Measurements from ENCODE around the gene FASTK.
"Not testable (repeated sequence)": the region's sequence is repeated elsewhere in the genome, so short reads cannot be mapped to it uniquely, and the experiment has no call there.

The FASTK gene

GRCh38 chr7:151047976-151048815 is 32.4 kb downstream of the FASTK start, which contains the start of gene ASIC3:
TSS of gene ASIC3 (plus strand) at chr7:151048531. CDS start at chr7:151048886, 355 bp downstream.
- DNase-seq (ENCODE audit: low read depth) = no peak
- TF ChIP-seq, protein P1, sequence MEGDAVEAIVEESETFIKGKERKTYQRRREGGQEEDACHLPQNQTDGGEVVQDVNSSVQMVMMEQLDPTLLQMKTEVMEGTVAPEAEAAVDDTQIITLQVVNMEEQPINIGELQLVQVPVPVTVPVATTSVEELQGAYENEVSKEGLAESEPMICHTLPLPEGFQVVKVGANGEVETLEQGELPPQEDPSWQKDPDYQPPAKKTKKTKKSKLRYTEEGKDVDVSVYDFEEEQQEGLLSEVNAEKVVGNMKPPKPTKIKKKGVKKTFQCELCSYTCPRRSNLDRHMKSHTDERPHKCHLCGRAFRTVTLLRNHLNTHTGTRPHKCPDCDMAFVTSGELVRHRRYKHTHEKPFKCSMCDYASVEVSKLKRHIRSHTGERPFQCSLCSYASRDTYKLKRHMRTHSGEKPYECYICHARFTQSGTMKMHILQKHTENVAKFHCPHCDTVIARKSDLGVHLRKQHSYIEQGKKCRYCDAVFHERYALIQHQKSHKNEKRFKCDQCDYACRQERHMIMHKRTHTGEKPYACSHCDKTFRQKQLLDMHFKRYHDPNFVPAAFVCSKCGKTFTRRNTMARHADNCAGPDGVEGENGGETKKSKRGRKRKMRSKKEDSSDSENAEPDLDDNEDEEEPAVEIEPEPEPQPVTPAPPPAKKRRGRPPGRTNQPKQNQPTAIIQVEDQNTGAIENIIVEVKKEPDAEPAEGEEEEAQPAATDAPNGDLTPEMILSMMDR (IDR thresholded peaks at IDR 0.05; ENCODE audit: control insufficient read depth, insufficient read depth, low read depth, low read length, missing control alignments) = no peak
- no peak within 1 kb of the TSS for H3K4me3 ChIP-seq (ENCODE audit: control insufficient read depth, low read depth, low read length)

DNA sequence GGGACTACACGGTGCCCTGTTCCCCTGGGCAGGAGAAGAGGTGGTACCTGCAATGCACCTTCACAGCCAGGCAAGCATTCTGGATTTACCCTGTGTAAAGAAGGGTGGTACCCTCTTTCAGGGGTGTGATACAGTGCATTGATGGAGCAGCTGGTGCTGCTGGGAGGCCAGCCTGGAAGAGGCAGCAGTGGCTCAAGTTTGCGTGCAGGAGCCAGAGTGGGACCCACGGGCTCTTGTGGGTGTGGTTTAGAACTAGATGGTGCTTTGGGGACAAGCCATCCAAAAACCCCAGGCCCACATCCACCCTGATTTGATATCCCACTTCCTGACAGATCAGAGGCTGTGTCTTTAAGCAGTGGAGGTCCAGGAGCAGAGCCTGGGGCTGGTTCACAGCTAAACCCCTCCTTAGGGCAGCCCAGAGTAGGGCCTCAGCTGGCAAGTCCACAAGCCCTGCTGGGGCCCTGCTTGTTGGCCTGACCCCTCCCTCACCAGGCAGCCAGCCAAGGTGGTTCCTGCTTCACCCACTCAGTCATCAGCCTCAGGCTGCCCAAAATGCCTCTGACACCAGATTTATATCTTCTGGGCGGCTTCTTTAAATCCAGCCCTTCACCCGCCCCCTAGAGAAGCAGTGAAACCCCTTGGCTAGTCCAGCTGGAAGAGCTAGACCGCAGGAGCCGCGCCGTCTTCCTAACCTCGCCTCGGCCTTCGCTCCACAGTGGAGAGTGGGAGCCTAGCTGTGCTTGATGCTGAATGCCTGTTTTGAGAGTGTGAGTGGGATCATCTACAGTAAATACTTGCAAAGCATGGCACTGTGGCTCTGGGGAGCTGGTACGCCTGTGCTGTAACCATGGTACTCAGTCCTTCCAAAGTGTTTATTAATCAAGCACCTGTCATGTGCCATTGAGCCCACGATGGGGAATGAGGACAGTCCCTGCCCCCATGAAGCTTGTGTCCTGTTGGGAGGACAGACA is 33.7 kb downstream of the FASTK start:
- TF ChIP-seq, protein P1 (IDR thresholded peaks at IDR 0.05; ENCODE audit: control insufficient read depth, insufficient read depth, low read depth, low read length, missing control alignments) = no peak
- no peak for DNase-seq (ENCODE audit: low read depth)

GRCh38 chr7:151045967-151046366 is 34.6 kb downstream of the FASTK start:
- no peak for DNase-seq (ENCODE audit: low read depth)
- no peak overlapping the region for H3K4me3 ChIP-seq (ENCODE audit: control insufficient read depth, low read depth, low read length)
- TF ChIP-seq, protein P1 (IDR thresholded peaks at IDR 0.05; ENCODE audit: control insufficient read depth, insufficient read depth, low read depth, low read length, missing control alignments) = no peak

More for the DNA sequence above, 33.7 kb downstream of the FASTK start:
- H3K4me3 ChIP-seq (ENCODE audit: control insufficient read depth, low read depth, low read length) = no peak overlapping the region

DNA sequence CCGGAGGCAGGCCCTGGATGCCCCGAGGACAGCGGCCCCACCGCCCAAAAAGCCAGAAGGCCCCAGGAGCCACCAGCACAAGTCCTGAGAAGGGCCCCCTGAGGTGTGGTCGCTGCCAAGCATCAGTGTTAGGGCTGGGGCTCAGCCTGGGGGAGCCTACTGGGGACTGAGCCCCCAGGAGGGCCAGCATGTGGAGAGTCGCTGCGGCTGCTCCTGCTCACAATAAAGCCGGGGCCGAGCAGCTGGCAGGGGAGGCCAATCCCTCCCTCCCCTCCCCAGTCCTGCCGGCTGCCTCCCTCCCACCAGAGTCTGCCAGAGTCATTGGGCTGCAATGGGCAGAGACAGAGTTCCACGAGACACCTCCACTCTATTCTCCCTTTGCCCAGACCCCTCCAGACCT is 35.3 kb downstream of the FASTK start:
- TF ChIP-seq, protein P1 (IDR thresholded peaks at IDR 0.05; ENCODE audit: control insufficient read depth, insufficient read depth, low read depth, low read length, missing control alignments) = no peak
- H3K4me3 ChIP-seq (ENCODE audit: control insufficient read depth, low read depth, low read length) = no peak overlapping the region
- DNase-seq (ENCODE audit: low read depth) = no peak

GRCh38 chr7:151043959-151044358 is 36.6 kb downstream of the FASTK start:
- TF ChIP-seq, protein P1 (IDR thresholded peaks at IDR 0.05; ENCODE audit: control insufficient read depth, insufficient read depth, low read depth, low read length, missing control alignments) = no peak
- H3K4me3 ChIP-seq (ENCODE audit: control insufficient read depth, low read depth, low read length) = no peak overlapping the region
- no peak for DNase-seq (ENCODE audit: low read depth)

- not testable (repeated sequence) for DNase-seq (ENCODE audit: low read depth); H3K4me3 ChIP-seq (ENCODE audit: control insufficient read depth, low read depth, low read length)
These were observed 37.2 kb downstream of the FASTK start for GRCh38 chr7:151043449-151043848.
